ENCODE measurements around the gene PTH2.

DNA sequence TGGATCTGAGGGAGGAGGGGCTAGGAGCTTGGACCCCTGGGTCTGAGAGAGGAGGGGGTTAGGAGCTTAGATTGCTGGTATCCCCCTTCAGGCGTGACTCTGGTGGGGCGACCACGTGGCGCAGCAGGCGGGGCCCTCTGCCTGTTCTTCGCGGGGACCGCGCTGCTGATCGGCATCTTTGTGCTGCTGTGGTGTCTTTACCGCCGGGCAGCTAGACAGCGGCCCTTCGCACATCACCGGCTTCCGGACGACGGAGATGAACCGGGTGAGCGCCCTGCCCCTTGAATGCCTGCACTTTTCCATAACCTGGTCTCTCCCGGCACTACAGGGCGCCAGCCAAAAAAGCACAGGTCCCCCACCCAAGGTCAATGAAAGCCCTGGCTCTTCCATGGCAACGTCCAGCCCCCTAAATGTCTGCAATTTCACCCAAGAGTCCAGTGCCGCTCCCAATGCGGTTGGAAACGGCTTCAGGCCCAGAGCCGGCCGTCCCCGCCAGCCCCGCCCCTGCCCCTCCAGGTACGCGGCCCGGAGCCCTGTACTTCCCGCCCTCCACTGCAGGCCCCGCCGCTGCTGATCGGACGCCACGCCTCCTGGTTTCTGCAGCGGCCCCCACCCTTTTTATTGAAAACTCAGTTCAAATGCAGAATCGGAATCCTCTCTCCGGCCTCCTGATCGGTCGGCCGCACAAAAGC is 4.8 kb upstream of the PTH2 start:
- TF ChIP-seq, protein P1, sequence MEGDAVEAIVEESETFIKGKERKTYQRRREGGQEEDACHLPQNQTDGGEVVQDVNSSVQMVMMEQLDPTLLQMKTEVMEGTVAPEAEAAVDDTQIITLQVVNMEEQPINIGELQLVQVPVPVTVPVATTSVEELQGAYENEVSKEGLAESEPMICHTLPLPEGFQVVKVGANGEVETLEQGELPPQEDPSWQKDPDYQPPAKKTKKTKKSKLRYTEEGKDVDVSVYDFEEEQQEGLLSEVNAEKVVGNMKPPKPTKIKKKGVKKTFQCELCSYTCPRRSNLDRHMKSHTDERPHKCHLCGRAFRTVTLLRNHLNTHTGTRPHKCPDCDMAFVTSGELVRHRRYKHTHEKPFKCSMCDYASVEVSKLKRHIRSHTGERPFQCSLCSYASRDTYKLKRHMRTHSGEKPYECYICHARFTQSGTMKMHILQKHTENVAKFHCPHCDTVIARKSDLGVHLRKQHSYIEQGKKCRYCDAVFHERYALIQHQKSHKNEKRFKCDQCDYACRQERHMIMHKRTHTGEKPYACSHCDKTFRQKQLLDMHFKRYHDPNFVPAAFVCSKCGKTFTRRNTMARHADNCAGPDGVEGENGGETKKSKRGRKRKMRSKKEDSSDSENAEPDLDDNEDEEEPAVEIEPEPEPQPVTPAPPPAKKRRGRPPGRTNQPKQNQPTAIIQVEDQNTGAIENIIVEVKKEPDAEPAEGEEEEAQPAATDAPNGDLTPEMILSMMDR (IDR thresholded peaks at IDR 0.05): no peak
- no peak for TF ChIP-seq POLR2A (IDR thresholded peaks at IDR 0.05)

All from uterus (tissue), 2 donors.